ES-I3 (cell line): ENCODE data around the gene CAPN10.
"Not testable (repeated sequence)": the region's sequence is repeated elsewhere in the genome, so short reads cannot be mapped to it uniquely, and the experiment has no call there.

Experiments used
- H3K36me3 ChIP-seq: 2 replicates; pipeline ENCODE4 v1.6.1; 2013; ENCODE audit warnings: mild to moderate bottlenecking, low read length, control low read depth, moderate library complexity; ENCODE audit not compliant: insufficient read depth
- H3K4me1 ChIP-seq: 2 replicates; pipeline ENCODE4 v1.6.1; 2013; ENCODE audit warnings: mild to moderate bottlenecking, control low read depth, low read length; ENCODE audit not compliant: insufficient read depth
- H3K9ac ChIP-seq: 2 replicates; pipeline ENCODE4 v1.6.1; 2013; ENCODE audit warnings: low read depth, mild to moderate bottlenecking, low read length, moderate library complexity
- H3K9me3 ChIP-seq: 2 replicates; pipeline ENCODE4 v1.6.1; 2013; ENCODE audit warnings: mild to moderate bottlenecking, low read length, moderate library complexity; ENCODE audit not compliant: control insufficient read depth, insufficient read depth

The CAPN10 gene

GRCh38 chr2:240604939-240605716 is 18.6 kb downstream of the CAPN10 start:
- 0 out of 2 replicates have a peak overlapping the region, but pooled peaks have one; percentile 35 for H3K9ac ChIP-seq
- H3K4me1 ChIP-seq: no peaks in the 10 kb centered on the region
- no peaks in the 10 kb centered on the region for H3K36me3 ChIP-seq
- no peaks in the 10 kb centered on the region for H3K9me3 ChIP-seq

- Histone ChIP-seq H3K9me3 (no peaks in the 10 kb centered on the region), H3K9ac (no peak overlapping the region), H3K36me3 (no peaks in the 10 kb centered on the region), H3K4me1 (no peaks in the 10 kb centered on the region)
Measured at GRCh38 chr2:240605867-240606743, 19.6 kb downstream of the CAPN10 start.

GRCh38 chr2:240611601-240612210 is 25.2 kb downstream of the CAPN10 start:
- Histone ChIP-seq H3K9me3 (peaks cover 1% of the 10 kb centered on the region; the same call in 1 of the 2 replicates), H3K9ac (no peak overlapping the region), H3K36me3 (no peaks in the 10 kb centered on the region), H3K4me1 (no peaks in the 10 kb centered on the region)

GRCh38 chr2:240613781-240614180 is 27.2 kb downstream of the CAPN10 start:
- H3K9me3 ChIP-seq: peaks cover 7% of the 10 kb centered on the region; the same call in 1 of the 2 replicates
- H3K9ac ChIP-seq: no peak overlapping the region
- H3K4me1 ChIP-seq: no peaks in the 10 kb centered on the region
- no peaks in the 10 kb centered on the region for H3K36me3 ChIP-seq

GRCh38 chr2:240614391-240614790 is 27.9 kb downstream of the CAPN10 start:
- H3K9ac ChIP-seq: no peak overlapping the region
- H3K4me1 ChIP-seq: no peaks in the 10 kb centered on the region
- H3K36me3 ChIP-seq: no peaks in the 10 kb centered on the region
- H3K9me3 ChIP-seq: peaks cover 7% of the 10 kb centered on the region; the same call in 1 of the 2 replicates

- no peak overlapping the region for H3K9ac ChIP-seq
- H3K4me1 ChIP-seq: no peaks in the 10 kb centered on the region
- no peaks in the 10 kb centered on the region for H3K36me3 ChIP-seq
- peaks cover 7% of the 10 kb centered on the region; the same call in 1 of the 2 replicates for H3K9me3 ChIP-seq
Measured at GRCh38 chr2:240615396-240615795, 28.9 kb downstream of the CAPN10 start.

GRCh38 chr2:240615820-240616547 is 29.4 kb downstream of the CAPN10 start:
- Histone ChIP-seq H3K9me3 (peaks cover 7% of the 10 kb centered on the region; the same call in 1 of the 2 replicates), H3K9ac (no peak overlapping the region), H3K4me1 (no peaks in the 10 kb centered on the region), H3K36me3 (no peaks in the 10 kb centered on the region)

- H3K4me1 ChIP-seq, H3K9ac ChIP-seq, H3K36me3 ChIP-seq, H3K9me3 ChIP-seq: not testable (repeated sequence)
Measured at GRCh38 chr2:240616860-240617666, 30.5 kb downstream of the CAPN10 start.

GRCh38 chr2:240618776-240619175 is 32.2 kb downstream of the CAPN10 start:
- H3K4me1 ChIP-seq: no peaks in the 10 kb centered on the region
- no peaks in the 10 kb centered on the region for H3K36me3 ChIP-seq
- H3K9ac ChIP-seq: no peak overlapping the region
- peaks cover 7% of the 10 kb centered on the region; the same call in 1 of the 2 replicates for H3K9me3 ChIP-seq

GRCh38 chr2:240619506-240620148 is 33.1 kb downstream of the CAPN10 start:
- peaks cover 7% of the 10 kb centered on the region; the same call in 1 of the 2 replicates for H3K9me3 ChIP-seq
- no peak overlapping the region for H3K9ac ChIP-seq
- H3K36me3 ChIP-seq: no peaks in the 10 kb centered on the region
- no peaks in the 10 kb centered on the region for H3K4me1 ChIP-seq

- no peaks in the 10 kb centered on the region for H3K36me3 ChIP-seq
- no peak overlapping the region for H3K9ac ChIP-seq
- H3K9me3 ChIP-seq: peaks cover 7% of the 10 kb centered on the region; the same call in 1 of the 2 replicates
- H3K4me1 ChIP-seq: peaks cover 5% of the 10 kb centered on the region; the same call in 1 of the 2 replicates
Measured at GRCh38 chr2:240620149-240620731, 33.7 kb downstream of the CAPN10 start.

GRCh38 chr2:240620859-240621258 is 34.3 kb downstream of the CAPN10 start:
- peaks cover 5% of the 10 kb centered on the region; the same call in 1 of the 2 replicates for H3K4me1 ChIP-seq
- no peaks in the 10 kb centered on the region for H3K36me3 ChIP-seq
- no peak overlapping the region for H3K9ac ChIP-seq
- peaks cover 7% of the 10 kb centered on the region; the same call in 1 of the 2 replicates for H3K9me3 ChIP-seq
